Effector memory CD4-positive, alpha-beta T cell (primary cell): ENCODE results near the gene USP37.

Experiments
- DNase-seq, 3 donors: peaks; one replicate each; pipeline ENCODE4 v3.0.0-alpha.2; 2020
- H3K27ac ChIP-seq: 2 replicates; pipeline ENCODE4 v1.7.0; 2013; ENCODE audit warnings: mild to moderate bottlenecking, low read length, moderate library complexity; ENCODE audit not compliant: insufficient read depth, poor library complexity, severe bottlenecking
- H3K27me3 ChIP-seq: replicated peaks from 2 replicates; pipeline ENCODE4 v1.7.0; 2013; ENCODE audit warnings: mild to moderate bottlenecking, low read length; ENCODE audit not compliant: insufficient read depth, control insufficient read depth, poor library complexity, severe bottlenecking
- H3K36me3 ChIP-seq: 2 replicates; pipeline ENCODE4 v1.7.0; 2013; ENCODE audit warnings: mild to moderate bottlenecking, low read length, moderate library complexity; ENCODE audit not compliant: control insufficient read depth, insufficient read depth
- H3K4me1 ChIP-seq: 2 replicates; pipeline ENCODE4 v1.7.0; 2013; ENCODE audit warnings: low read length, mild to moderate bottlenecking; ENCODE audit not compliant: control insufficient read depth, insufficient read depth, poor library complexity, severe bottlenecking
- H3K4me3 ChIP-seq: 2 replicates; pipeline ENCODE4 v1.7.0; 2013; ENCODE audit warnings: low read length, low read depth, mild to moderate bottlenecking; ENCODE audit not compliant: insufficient read depth, poor library complexity, severe bottlenecking
- H3K9me3 ChIP-seq: 2 replicates; pipeline ENCODE4 v1.7.0; 2013; ENCODE audit warnings: mild to moderate bottlenecking, low read length, moderate library complexity; ENCODE audit not compliant: control insufficient read depth

Gene USP37

DNA sequence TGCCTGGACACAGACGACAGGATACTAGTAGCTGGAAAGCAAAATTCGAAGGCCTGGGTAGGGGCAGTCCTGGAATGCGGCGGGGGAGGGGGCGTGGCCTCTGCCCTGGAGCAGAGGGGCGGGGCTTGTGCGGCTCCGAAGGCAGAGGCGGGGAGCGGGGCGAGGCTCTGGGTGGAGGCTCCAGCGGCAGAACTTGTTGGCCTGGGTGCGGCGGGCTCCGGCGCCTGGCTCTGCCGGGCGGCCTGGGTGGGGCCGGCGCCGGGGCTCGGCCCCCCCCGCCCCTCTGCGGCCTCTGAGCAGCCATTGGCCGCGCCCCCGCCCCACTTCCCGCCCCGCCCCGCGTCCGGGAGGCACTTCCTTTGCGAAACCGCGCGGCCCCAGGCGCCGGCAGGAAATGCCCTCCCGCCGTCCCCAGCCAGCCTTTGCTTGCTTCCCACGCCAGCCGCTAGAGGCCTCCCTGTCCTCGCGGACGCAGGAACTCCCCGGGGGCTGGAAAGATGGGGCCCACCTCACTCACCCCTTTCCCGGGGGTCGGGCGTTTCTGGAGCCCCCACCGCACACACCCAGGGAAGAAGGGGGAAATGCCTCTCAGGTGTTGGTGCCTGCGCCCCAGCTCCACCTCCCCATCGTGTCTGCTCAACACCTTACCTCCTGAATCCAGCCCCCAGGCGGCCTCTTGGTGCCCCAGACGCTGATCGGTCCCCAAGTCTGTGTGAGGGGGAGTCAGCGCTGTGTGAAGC is 161.8 kb downstream of the USP37 start:
- peak overlapping the region; percentile 72 for H3K27ac ChIP-seq
- H3K4me3 ChIP-seq = peak overlapping the region; percentile 41
- H3K27me3 ChIP-seq = no peaks in the 10 kb centered on the region
- H3K9me3 ChIP-seq = no peaks in the 10 kb centered on the region
- DNase-seq = peak; percentile 87 to 90 (median 89)
- H3K36me3 ChIP-seq = peaks cover 22% of the 10 kb centered on the region
- H3K4me1 ChIP-seq = peaks cover 39% of the 10 kb centered on the region

DNA sequence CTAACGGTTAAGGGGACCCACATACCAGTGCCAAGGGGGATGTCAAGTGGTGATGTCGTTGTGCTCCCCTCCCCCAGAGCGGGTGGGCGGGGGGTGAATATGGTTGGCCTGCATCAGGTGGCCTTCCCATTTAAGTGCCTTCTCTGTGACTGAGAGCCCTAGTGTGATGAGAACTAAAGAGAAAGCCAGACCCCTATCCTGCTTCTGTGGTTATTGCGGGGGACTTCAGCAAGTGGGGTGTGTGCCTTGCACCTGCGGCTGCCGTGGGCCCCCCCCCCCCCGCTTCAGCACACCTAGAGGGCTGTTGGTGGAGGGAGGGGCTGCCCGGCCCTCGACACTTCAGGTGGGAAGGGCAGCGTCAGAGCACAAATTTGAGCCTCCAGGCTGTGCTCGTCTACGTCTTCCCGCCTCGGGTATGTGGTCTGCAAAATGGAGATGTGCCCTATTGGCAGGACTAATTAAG is 162.4 kb downstream of the USP37 start:
- no peak for DNase-seq
- no peaks in the 10 kb centered on the region for H3K9me3 ChIP-seq
- peak overlapping the region; percentile 18 for H3K4me3 ChIP-seq
- peaks cover 22% of the 10 kb centered on the region for H3K36me3 ChIP-seq
- H3K27ac ChIP-seq = peak overlapping the region; percentile 72
- peaks cover 45% of the 10 kb centered on the region for H3K4me1 ChIP-seq
- no peaks in the 10 kb centered on the region for H3K27me3 ChIP-seq

DNA sequence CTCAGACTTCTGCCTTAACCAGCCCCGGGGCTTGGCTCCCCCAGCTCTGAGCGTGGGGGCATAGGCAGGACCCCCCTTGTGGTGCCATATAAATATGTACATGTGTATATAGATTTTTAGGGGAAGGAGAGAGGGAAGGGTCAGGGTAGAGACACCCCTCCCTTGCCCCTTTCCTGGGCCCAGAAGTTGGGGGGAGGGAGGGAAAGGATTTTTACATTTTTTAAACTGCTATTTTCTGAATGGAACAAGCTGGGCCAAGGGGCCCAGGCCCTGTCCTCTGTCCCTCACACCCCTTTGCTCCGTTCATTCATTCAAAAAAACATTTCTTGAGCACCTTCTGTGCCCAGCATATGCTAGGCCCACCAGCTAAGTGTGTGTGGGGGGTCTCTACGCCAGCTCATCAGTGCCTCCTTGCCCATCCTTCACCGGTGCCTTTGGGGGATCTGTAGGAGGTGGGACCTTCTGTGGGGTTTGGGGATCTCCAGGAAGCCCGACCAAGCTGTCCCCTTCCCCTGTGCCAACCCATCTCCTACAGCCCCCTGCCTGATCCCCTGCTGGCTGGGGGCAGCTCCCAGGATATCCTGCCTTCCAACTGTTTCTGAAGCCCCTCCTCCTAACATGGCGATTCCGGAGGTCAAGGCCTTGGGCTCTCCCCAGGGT is 162.9 kb downstream of the USP37 start:
- peaks cover 22% of the 10 kb centered on the region for H3K36me3 ChIP-seq
- no peak for DNase-seq
- H3K4me3 ChIP-seq = peak overlapping the region; percentile 18
- no peaks in the 10 kb centered on the region for H3K27me3 ChIP-seq
- H3K27ac ChIP-seq = peak overlapping the region; percentile 72
- H3K9me3 ChIP-seq = no peaks in the 10 kb centered on the region
- peaks cover 45% of the 10 kb centered on the region for H3K4me1 ChIP-seq

DNA sequence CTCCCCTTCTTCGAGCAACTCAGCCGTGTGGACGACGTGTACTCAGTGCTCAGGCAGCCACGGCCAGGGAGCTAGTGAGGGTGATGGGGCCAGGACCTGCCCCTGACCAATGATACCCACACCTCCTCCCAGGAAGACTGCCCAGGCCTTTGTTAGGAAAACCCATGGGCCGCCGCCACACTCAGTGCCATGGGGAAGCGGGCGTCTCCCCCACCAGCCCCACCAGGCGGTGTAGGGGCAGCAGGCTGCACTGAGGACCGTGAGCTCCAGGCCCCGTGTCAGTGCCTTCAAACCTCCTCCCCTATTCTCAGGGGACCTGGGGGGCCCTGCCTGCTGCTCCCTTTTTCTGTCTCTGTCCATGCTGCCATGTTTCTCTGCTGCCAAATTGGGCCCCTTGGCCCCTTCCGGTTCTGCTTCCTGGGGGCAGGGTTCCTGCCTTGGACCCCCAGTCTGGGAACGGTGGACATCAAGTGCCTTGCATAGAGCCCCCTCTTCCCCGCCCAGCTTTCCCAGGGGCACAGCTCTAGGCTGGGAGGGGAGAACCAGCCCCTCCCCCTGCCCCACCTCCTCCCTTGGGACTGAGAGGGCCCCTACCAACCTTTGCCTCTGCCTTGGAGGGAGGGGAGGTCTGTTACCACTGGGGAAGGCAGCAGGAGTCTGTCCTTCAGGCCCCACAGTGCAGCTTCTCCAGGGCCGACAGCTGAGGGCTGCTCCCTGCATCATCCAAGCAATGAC is 163.6 kb downstream of the USP37 start:
- H3K27ac ChIP-seq = peak overlapping the region; percentile 31
- H3K9me3 ChIP-seq = no peaks in the 10 kb centered on the region
- no peak overlapping the region for H3K4me3 ChIP-seq
- H3K27me3 ChIP-seq = no peaks in the 10 kb centered on the region
- H3K36me3 ChIP-seq = peaks cover 22% of the 10 kb centered on the region
- no peak for DNase-seq
- H3K4me1 ChIP-seq = peaks cover 45% of the 10 kb centered on the region

DNA sequence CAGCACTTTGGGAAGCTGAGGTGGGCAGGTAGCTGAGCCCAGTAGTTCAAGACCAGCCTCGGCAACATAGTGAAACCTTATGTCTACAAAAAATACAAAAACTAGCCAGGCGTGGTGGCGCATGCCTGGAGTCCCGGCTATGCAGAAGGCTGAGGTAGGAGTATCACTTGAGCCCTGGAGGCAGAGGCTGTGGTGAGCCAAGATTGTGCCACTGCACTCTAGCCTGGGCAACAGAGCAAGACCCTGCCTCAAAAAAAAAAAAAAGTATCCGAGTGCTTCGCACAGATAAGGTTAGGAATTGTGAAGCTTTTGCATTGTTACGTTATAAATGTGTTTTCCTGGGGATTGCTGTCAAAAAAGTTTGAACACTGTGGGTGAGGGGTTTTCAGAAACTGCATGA is 164.3 kb downstream of the USP37 start:
- H3K9me3 ChIP-seq = no peaks in the 10 kb centered on the region
- H3K27me3 ChIP-seq = no peaks in the 10 kb centered on the region
- H3K4me3 ChIP-seq = no peak overlapping the region
- H3K4me1 ChIP-seq = peaks cover 50% of the 10 kb centered on the region
- peaks cover 22% of the 10 kb centered on the region for H3K36me3 ChIP-seq
- DNase-seq = no peak
- H3K27ac ChIP-seq = no peak overlapping the region

DNA sequence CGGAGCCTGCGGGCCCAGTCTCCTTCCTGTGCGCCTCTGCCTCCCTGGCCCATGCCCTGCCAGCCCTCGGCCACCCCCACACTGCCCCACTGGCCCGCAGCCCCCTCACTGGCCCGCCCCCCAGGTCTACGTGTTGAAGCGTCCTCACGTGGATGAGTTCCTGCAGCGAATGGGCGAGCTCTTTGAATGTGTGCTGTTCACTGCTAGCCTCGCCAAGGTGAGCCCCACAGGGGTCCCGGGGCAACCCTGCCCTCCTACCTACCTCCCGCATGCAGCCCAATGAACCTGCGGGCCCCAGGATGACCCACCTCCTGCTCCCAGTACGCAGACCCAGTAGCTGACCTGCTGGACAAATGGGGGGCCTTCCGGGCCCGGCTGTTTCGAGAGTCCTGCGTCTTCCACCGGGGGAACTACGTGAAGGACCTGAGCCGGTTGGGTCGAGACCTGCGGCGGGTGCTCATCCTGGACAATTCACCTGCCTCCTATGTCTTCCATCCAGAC is 165.2 kb downstream of the USP37 start:
- H3K4me3 ChIP-seq = no peak overlapping the region
- no peaks in the 10 kb centered on the region for H3K9me3 ChIP-seq
- peaks cover 56% of the 10 kb centered on the region for H3K4me1 ChIP-seq
- no peak for DNase-seq
- no peak overlapping the region for H3K27ac ChIP-seq
- H3K36me3 ChIP-seq = peaks cover 22% of the 10 kb centered on the region
- H3K27me3 ChIP-seq = no peaks in the 10 kb centered on the region

DNA sequence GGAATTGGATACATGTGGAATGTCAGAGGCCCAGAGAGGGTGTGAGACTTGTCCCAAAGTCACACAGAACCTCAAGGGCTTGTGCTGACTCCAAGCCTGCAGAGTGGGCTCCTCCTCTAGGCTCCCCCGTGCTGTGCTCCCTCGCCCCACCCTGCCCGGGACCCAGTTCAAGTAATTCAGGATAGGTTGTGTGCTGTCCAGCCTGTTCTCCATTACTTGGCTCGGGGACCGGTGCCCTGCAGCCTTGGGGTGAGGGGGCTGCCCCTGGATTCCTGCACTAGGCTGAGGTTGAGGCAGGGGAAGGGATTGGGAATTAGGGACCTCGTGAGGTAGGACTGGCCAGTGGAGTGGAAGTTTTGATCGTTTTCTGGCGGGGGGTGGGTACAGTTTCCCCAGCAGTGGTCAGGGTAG is 165.7 kb downstream of the USP37 start:
- Histone ChIP-seq H3K27me3 (no peaks in the 10 kb centered on the region), H3K27ac (no peak overlapping the region), H3K36me3 (peaks cover 22% of the 10 kb centered on the region), H3K9me3 (no peaks in the 10 kb centered on the region), H3K4me3 (no peak overlapping the region), H3K4me1 (peaks cover 57% of the 10 kb centered on the region)
- no peak for DNase-seq

DNA sequence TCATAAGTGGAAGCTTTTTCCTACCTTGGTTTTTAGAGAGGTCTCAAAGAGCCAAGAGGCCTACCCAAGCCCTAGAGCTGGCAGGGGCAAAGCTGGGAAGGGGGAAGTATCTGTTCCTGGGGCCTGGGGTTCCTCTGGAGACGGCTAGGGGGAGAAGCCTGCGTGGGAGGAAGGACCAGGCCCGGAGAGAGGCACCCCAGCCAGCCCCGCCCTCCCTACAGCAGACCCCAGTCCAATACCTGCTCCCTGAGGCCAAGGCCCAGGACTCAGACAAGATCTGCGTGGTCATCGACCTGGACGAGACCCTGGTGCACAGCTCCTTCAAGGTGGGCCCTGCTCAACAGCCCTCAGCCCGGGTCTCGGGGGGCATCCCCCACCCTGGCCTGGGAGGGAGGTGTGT is 166.3 kb downstream of the USP37 start:
- Histone ChIP-seq H3K36me3 (peaks cover 22% of the 10 kb centered on the region), H3K9me3 (no peaks in the 10 kb centered on the region), H3K4me3 (no peak overlapping the region), H3K27me3 (no peaks in the 10 kb centered on the region), H3K27ac (peak overlapping the region; percentile 46), H3K4me1 (peaks cover 57% of the 10 kb centered on the region)
- DNase-seq = no peak

DNA sequence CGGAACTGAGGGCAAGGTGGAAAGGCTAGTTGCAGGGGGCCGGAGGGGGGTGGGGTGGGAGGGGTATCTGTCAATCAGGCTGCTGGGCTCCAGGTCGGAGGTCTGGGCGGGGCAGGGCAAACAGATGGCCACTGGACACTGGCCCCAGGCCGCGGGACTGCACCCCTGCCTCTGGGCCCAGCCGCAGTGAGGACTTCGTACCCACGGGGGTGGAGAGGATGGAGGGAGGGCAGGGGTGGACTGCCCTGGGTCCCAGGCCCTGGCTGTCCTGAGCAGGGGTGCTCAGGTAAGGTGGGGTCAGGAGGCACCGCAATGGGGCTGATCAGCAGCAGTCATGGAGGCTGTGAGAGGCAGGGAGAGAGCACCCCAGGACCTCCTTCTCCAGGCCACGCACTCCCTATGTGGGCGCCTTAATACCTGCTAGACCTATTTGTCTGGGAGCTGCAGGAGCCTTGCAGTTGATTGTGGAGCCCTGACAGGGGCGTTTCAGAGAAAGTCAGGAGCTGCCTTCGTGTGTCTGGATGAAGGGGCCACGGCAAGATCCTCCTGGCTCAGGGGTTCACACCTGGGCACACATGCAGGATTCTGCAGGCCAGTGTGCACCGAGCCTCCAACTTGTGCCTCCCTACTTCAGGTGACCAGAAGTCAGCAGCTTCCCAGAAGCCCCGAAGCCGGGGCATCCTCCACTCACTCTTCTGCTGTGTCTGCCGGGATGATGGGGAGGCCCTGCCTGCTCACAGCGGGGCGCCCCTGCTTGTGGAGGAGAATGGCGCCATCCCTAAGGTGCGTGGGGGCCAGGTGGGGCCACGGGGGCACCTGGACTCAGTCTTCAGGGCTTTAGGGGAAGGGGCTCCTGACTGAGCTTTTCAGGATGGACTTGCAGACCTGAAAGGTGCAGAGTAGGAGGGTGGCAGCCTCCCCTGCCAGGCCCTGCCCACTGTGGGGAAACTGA is 166.9 kb downstream of the USP37 start:
- H3K27me3 ChIP-seq = no peaks in the 10 kb centered on the region
- H3K4me3 ChIP-seq = peak overlapping the region; percentile 72
- peaks cover 60% of the 10 kb centered on the region for H3K4me1 ChIP-seq
- H3K36me3 ChIP-seq = peaks cover 22% of the 10 kb centered on the region
- H3K27ac ChIP-seq = peak overlapping the region; percentile 92
- DNase-seq = no peak
- H3K9me3 ChIP-seq = no peaks in the 10 kb centered on the region
